ENCODE measurements around the gene KANSL2.
"Not testable (repeated sequence)": the region's sequence is repeated elsewhere in the genome, so short reads cannot be mapped to it uniquely, and the experiment has no call there.

KANSL2 gene

DNA sequence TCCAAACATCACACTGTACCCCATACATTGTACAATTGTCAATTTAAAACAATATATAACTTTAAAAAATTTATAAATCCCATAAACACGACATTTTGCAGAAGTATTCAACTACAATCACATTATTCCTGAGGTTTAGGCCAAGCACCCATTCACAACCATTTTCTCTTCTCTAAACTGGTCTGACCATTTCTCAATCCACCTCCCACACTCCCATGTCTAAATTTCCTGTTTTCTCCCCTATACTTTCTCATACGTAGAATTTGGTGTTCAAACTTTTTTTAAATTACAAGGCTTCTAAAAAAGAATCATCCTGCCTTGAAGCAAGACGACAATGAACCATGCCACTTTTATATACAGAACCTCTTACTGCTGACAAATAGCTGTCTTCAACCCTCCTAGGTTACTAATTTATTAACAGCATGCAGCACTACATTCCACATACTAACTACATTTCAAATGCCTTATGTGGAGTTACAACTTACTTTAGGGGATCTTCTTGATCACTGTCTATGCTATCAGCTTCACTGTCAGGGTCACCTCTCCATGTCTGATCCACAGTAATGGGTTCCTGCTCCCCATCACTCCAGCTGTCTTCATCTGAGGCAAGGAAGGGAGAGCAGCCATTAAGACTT, 3.4 kb downstream of the KANSL2 start:
- Histone ChIP-seq H3K4me1 (peaks cover 37 to 61% (median 48%) of the 10 kb centered on the region in 10 experiments), H4K20me1 (peaks cover 48 to 82% (median 73%) of the 10 kb centered on the region in 11 experiments; a peak in 21 of 22 replicates), H3K9ac (peak overlapping the region; percentile 16 to 94 (median 45); a peak in 14 of 22 replicates), H3K27me3 (no peaks in the 10 kb centered on the region), H3K36me3 (peaks cover 52 to 76% (median 71%) of the 10 kb centered on the region in 11 experiments), H3K4me3 (peak overlapping the region; percentile 75 to 94 (median 84); a peak in 15 of 20 replicates), H3K9me3 (replicated peaks in 1 of 11) (no peaks in the 10 kb centered on the region), H3K4me2 (peak overlapping the region; percentile 75 to 93 (median 87)), H3K27ac (peak overlapping the region in 6 of 11 experiments; percentile 36 to 72 (median 44); a peak in 12 of 22 replicates)
- no peak for TF ChIP-seq Cebpa-rat (IDR thresholded peaks at IDR 0.05)

- H4K20me1 ChIP-seq: peaks cover 84 to 100% (median 95%) of the 10 kb centered on the region in 11 experiments
- peaks cover 0 to 10% (median 0%) of the 10 kb centered on the region in 10 experiments; a peak in 5 of 20 replicates for H3K4me1 ChIP-seq
- no peak overlapping the region for H3K27ac ChIP-seq
- H3K4me3 ChIP-seq: no peak overlapping the region
- H3K27me3 ChIP-seq: no peaks in the 10 kb centered on the region
- TF ChIP-seq Cebpa-rat (IDR thresholded peaks at IDR 0.05): no peak
- no peaks in the 10 kb centered on the region for H3K9me3 ChIP-seq (replicated peaks in 1 of 11)
- H3K9ac ChIP-seq: no peak overlapping the region
- no peak overlapping the region for H3K4me2 ChIP-seq
- H3K36me3 ChIP-seq: peaks cover 97 to 100% (median 99%) of the 10 kb centered on the region in 11 experiments
Observed at GRCh38 chr12:48671231-48671856, 10.7 kb downstream of the KANSL2 start.

DNA sequence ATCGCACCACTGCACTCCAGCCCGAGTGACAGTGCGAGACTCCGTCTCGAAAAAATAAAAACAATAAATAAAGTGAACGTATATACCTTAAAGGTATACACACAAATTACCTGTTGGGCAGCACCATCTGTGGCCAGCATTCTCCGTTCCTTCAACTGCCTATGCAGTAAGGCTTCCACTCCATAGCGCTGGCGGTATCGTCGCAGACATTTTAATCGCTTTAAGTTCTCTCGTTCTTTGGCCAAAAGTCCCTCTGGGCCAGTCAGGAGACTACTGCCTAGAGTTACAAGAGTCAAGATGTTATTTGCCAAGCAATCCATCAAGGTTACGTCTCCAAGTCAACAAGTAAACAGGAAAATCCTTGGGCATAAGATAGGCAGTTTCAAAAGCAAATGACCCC, 13.0 kb downstream of the KANSL2 start:
- H3K9ac ChIP-seq: no peak overlapping the region
- H3K27ac ChIP-seq: no peak overlapping the region
- no peaks in the 10 kb centered on the region for H3K9me3 ChIP-seq (replicated peaks in 1 of 11)
- no peaks in the 10 kb centered on the region for H3K27me3 ChIP-seq
- peaks cover 67 to 97% (median 83%) of the 10 kb centered on the region in 11 experiments for H4K20me1 ChIP-seq
- H3K4me3 ChIP-seq: no peak overlapping the region
- TF ChIP-seq Cebpa-rat (IDR thresholded peaks at IDR 0.05): no peak
- H3K4me1 ChIP-seq: no peaks in the 10 kb centered on the region
- H3K4me2 ChIP-seq: no peak overlapping the region
- H3K36me3 ChIP-seq: peaks cover 97 to 100% (median 99%) of the 10 kb centered on the region in 11 experiments

- peaks cover 97 to 100% (median 99%) of the 10 kb centered on the region in 11 experiments for H3K36me3 ChIP-seq
- no peaks in the 10 kb centered on the region for H3K27me3 ChIP-seq
- H4K20me1 ChIP-seq: peaks cover 16 to 88% (median 71%) of the 10 kb centered on the region in 11 experiments; a peak in 19 of 22 replicates
- H3K27ac ChIP-seq: no peak overlapping the region
- H3K4me2 ChIP-seq: no peak overlapping the region
- no peaks in the 10 kb centered on the region for H3K9me3 ChIP-seq (replicated peaks in 1 of 11)
- no peak overlapping the region for H3K4me3 ChIP-seq
- H3K4me1 ChIP-seq: no peaks in the 10 kb centered on the region
- TF ChIP-seq Cebpa-rat (IDR thresholded peaks at IDR 0.05): peak in 1 of 11 experiments; percentile 59; a peak in 1 of 22 replicates
- no peak overlapping the region for H3K9ac ChIP-seq
Observed at GRCh38 chr12:48659863-48660262, 22.2 kb downstream of the KANSL2 start.

GRCh38 chr12:48651681-48652080, 30.4 kb downstream of the KANSL2 start:
- H3K4me3 ChIP-seq: no peak overlapping the region
- peaks cover 0 to 3% (median 0%) of the 10 kb centered on the region in 11 experiments; a peak in 3 of 22 replicates for H3K9me3 ChIP-seq (replicated peaks in 1 of 11)
- H3K27me3 ChIP-seq: no peaks in the 10 kb centered on the region
- no peak overlapping the region for H3K9ac ChIP-seq
- H4K20me1 ChIP-seq: peaks cover 6 to 51% (median 36%) of the 10 kb centered on the region in 11 experiments; a peak in 18 of 22 replicates
- no peaks in the 10 kb centered on the region for H3K4me1 ChIP-seq
- no peak overlapping the region for H3K27ac ChIP-seq
- peaks cover 95 to 100% (median 99%) of the 10 kb centered on the region in 11 experiments for H3K36me3 ChIP-seq
- no peak for TF ChIP-seq Cebpa-rat (IDR thresholded peaks at IDR 0.05)
- H3K4me2 ChIP-seq: no peak overlapping the region

GRCh38 chr12:48645354-48645753, 36.7 kb downstream of the KANSL2 start:
- H3K36me3 ChIP-seq: peaks cover 76 to 100% (median 93%) of the 10 kb centered on the region in 11 experiments
- not testable (repeated sequence) for H3K4me2 ChIP-seq, H3K27ac ChIP-seq, H3K4me1 ChIP-seq, H4K20me1 ChIP-seq, H3K9ac ChIP-seq, H3K27me3 ChIP-seq, H3K4me3 ChIP-seq
- peaks cover 37 to 64% (median 59%) of the 10 kb centered on the region in 11 experiments for H3K9me3 ChIP-seq (replicated peaks in 1 of 11)

DNA sequence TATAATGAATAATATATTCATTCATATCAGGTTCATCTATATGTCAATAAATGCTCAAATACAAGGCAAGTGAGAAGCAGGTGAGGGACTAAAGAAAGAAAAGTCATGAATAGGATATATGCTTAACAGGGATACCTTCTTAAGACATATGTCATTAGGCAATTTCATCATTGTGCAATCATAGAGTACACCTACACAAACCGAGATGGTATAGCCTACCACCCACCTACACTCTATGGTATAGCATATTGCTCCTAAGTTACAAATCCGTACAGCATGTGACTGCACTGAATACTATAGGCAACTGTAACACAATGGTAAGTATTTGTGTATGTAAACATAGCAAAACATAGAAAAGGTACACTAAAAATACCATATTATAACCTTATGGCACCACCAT, 39.0 kb downstream of the KANSL2 start:
- H4K20me1 ChIP-seq: no peaks in the 10 kb centered on the region
- no peak for TF ChIP-seq Cebpa-rat (IDR thresholded peaks at IDR 0.05)
- no peaks in the 10 kb centered on the region for H3K27me3 ChIP-seq
- no peak overlapping the region for H3K4me3 ChIP-seq
- H3K9ac ChIP-seq: no peak overlapping the region
- H3K27ac ChIP-seq: no peak overlapping the region
- H3K36me3 ChIP-seq: peaks cover 52 to 81% (median 71%) of the 10 kb centered on the region in 11 experiments
- no peaks in the 10 kb centered on the region for H3K4me1 ChIP-seq
- peaks cover 40 to 67% (median 61%) of the 10 kb centered on the region in 11 experiments for H3K9me3 ChIP-seq (replicated peaks in 1 of 11)
- no peak overlapping the region for H3K4me2 ChIP-seq

DNA sequence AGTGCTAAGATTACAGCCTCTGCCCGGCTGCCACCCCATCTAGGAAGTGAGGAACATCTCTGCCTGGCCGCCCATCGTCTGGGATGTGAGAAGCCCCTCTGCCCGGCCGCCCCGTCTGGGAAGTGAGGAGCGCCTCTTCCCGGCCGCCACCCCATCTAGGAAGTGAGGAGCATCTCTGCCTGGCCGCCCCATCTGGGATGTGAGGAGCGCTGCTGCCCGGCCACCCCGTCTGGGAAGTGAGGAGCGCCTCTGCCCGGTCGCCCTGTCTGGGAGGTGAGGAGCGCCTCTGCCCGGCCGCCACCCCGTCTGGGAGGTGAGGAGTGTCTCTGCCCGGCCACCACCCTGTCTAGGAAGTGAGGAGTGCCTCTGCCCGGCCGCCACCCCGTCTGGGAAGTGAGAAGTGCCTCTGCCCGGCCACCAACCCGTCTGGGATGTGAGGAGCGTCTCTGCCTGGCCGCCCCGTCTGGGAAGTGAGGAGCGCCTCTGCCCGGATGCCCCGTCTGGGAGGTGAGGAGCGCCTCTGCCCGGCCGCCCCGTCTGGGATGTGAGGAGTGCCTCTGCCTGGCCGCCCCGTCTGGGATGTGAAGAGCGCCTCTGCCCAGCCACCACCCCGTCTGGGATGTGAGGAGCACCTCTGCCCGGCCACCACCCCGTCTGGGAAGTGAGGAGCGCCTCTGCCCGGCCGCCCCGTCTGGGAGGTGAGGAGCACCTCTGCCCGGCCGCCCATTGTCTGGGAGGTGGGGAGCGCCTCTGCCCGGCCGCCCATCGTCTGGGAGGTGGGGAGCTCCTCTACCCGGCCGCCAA, 40.1 kb downstream of the KANSL2 start:
- Histone ChIP-seq H3K9me3 (replicated peaks in 1 of 11) (peaks cover 40 to 66% (median 61%) of the 10 kb centered on the region in 11 experiments), H3K36me3 (peaks cover 42 to 71% (median 64%) of the 10 kb centered on the region in 11 experiments), H3K4me3 (0 out of 20 replicates have a peak overlapping the region, but pooled peaks of 1 of the 10 experiments have one; percentile 19)
- not testable (repeated sequence) for H3K9ac ChIP-seq, H3K27ac ChIP-seq, H3K4me2 ChIP-seq, H4K20me1 ChIP-seq, H3K27me3 ChIP-seq, H3K4me1 ChIP-seq

DNA sequence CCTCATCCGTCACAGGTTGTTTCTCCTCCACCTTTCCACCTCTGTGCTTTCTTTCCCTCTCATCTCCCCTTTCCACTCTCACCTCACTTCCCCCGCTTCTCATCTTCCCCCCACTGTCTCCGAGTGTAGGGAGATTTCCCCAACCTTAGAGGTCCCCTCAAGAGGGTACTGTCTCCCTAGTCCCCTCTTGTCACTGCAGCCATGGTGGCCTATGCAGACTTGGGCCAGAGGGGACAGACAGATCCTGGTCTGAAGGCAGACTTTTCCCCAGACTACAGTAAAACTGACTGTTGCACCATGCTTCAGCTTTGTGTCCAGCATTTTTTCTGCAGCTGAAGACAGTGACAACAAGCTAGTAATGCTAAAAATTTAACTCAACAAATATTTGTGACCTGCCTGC, 41.2 kb downstream of the KANSL2 start:
- peaks cover 40 to 58% (median 52%) of the 10 kb centered on the region in 11 experiments for H3K9me3 ChIP-seq (replicated peaks in 1 of 11)

More for the DNA sequence above, 41.2 kb downstream of the KANSL2 start:
- no peaks in the 10 kb centered on the region for H4K20me1 ChIP-seq
- no peak overlapping the region for H3K4me3 ChIP-seq
- no peak overlapping the region for H3K9ac ChIP-seq
- H3K36me3 ChIP-seq: peaks cover 31 to 60% (median 53%) of the 10 kb centered on the region in 11 experiments
- H3K27me3 ChIP-seq: no peaks in the 10 kb centered on the region
- TF ChIP-seq Cebpa-rat (IDR thresholded peaks at IDR 0.05): no peak
- H3K4me2 ChIP-seq: no peak overlapping the region
- H3K27ac ChIP-seq: no peak overlapping the region
- H3K4me1 ChIP-seq: no peaks in the 10 kb centered on the region
